Non-pigmented ciliary epithelial cell (primary cell): ENCODE measurements around the gene UGT1A1.

ENCODE experiments used
- DNase-seq: peaks from one replicate; pipeline ENCODE4 v3.0.0-alpha.2; 2010; ENCODE audit warnings: low read depth

The UGT1A1 gene

DNA sequence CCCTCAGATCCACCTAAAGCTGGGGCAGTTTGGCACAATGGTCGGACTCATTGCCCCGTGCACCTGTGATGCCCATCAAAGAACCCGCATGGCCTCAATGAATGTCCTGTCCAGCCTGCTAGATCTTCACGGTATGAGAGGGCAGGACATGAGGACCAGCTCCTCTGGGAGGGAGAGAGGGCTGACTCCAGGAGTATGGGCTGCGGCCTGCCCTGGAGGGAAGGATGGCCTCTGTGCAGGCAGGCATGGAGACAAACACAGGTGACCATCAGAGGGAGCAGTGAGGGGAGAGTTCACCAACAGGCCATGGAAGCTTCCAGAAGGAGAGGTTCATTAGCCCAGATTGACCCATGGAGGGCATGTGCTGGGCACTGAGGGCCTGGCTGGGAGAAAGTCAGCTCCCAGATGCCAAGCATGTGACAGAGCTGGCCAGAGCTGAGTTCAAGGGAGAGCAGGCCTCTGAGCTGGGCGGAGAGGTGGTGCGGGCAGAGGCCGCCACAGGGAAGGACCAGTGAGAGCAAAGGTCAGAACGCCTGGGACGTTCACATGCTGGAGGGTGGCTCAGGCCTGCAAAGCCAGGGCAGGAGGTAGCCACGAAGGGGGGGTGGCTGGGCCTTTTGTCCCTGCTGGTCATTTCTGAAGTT, 58.0 kb downstream of the UGT1A1 start:
- no peak for DNase-seq

DNA sequence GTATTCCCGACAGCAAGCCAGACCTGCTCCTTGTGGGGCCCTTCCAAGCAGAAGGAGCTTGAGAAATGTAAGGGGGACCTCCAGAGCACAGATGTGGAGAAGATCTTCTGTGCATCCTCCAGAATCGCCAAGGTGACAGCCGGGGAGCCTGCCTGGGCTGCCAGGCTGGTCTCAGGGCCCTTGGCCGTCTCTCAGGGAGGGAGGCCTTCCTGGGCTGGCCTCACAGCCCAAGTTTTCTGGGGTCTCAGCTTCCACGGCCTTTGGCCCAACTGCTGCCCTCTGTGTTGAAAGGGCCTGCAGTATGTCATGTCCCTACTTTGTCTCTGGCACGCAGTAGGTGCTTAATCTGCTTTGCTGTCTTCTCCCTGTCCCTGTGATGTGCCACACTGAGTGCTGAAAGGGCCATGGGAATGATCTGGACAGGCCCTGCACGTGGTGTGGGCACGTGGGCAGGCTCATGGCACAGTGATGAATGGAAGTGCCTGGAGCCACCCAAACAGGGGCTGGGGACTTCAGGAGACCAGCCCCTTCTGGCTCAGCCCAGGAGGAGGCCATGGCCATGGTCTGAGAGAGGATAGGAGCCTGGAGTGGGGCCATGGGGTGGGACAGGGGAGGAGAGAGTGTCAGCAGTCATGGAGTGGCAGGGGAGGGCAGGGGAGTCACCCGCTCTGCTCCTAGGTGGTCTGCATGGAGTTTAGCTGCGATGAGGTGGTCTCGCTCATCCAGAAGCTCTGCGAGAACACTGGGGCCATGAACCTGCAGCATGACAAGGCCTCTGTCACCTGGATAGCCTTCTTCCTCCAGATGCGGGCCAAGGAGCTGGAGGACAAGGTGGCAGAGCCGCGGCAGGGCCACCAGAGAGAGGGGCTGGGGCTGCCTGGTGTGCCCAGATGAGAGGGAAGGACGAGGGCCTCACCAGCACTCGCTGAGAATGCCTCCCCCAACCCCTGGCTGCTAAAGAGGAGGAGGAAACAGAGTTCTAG, 58.9 kb downstream of the UGT1A1 start:
- DNase-seq: no peak

DNA sequence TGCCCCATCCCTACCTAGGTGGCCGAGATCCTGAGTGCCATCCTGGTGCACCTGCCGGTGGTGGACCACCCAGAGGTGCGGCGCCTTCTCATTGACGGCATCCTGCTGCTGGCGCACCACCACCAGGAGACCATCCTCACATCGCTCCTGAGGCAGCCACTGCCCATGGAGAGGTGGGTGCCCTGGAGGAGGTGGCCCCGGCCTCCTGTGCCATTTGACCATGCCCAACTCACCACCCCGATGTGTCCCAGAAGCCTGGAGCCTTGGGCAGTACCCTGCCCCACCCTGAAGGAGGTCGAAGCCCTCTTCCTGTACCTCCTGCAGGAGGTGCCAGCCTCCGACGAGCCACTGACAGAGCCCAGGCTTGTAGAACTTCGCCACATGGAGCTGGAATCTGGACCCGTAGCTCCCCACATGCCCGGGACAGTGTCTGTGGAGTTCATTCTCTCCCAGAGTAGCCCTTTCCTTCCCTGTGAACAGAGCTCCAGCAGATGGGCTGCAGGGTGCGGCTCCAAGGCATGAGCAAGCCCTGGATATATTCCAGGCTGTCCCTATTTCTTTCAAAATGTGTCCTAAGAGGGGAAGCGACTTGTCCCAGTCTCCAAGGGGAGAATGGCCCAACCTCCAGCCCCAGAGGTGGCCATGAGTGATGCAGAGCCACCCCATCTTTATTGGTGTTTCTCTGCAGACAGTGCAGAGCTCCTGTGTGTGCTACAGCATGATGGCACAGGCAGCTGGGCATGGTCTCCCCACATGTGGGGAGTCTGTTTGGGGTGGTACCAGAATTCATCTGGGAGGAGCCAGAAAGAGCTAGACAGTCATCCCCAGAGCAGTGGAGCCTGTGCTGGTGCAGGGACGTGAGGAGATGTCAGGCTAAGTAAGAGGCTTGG, 60.1 kb downstream of the UGT1A1 start:
- no peak for DNase-seq

DNA sequence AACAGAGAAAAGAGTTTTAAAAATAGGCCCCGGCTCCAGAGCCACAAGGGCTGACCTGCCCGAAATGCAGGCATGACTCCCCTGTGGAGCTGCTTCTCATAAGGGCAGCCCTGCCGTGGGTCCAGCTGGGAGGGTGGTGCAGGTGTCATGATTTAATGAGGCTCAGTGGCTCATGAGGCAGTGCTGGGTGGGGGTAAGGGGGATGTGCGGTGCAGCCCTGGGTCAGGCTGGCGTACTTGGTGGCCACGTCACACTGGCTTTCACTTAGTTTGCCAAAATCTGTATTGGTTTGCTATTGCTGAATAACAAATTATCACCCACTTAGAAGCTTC, 60.7 kb downstream of the UGT1A1 start:
- DNase-seq: no peak

DNA sequence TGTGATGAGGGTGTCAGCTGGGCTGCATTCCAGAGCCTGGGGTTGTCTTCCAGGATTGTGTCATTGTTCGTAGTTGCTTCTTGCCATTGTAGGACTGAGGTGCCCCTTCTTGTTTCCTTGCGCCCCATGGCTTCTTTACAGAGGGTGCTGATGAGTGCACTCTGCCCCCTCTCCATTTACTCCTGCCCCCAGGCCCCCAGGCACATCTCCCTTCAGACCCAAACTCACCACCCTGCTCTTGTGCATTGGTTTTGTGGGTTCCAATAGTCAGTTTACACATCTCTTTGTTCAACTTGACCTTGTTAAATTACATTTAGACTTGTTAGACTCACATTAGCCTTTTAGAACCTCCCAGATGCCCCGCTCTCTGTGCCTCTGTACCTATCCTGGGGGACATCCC, 61.1 kb downstream of the UGT1A1 start:
- no peak for DNase-seq

DNA sequence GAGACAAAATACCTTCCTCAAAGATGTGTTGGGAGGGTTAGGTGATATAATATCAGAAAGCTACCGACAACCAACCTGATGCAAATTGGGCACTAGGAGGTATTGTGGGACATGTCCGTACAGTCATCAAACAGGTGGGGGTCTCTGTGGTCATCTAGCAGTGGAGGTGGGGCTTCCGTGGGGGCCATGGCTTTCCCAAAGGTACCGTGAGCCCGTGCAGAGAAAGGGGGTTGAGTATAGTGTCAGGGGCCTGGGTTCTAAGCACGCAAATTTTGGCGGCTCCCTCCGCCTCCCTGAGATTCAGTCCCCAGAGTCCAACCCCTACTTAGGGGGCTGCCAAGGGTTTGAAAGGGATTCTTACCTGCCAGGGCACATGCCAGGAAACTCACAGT, 61.6 kb downstream of the UGT1A1 start:
- DNase-seq: no peak

DNA sequence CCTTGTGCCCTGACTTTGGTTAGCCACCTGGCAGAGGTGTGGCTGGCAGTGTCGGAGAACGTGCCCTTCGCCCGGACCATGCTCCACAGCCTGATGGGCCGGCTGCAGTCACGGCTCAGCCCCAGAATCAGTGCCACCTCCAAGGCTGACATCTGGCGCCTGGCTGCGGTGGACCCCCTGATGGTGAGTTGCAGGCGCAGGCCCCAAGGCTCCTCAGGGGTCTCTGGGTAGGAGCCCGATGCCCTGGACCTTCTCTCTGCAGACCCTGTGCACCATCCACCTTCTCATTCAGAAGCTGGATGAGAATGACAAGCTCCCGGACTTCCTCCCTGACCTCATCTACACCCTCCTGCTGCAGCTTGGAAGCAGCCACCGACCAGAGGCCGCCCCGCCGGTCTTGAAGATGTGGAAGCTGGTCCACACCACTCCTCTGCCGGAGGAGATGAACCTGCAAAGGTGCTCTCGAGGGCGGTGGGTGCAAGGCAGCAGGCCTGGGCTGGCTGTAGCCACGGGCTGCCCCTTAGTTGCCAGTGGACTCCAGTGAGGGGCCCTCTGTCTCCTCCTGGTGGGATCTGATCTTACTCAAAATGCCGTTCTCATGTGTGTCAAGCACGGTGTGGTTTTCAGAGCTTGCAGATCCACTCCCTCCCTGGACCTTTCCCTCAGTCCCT, 62.2 kb downstream of the UGT1A1 start:
- DNase-seq: no peak
